Cardiac septum (tissue), 1 donor: ENCODE data around the gene DSCAML1. TPM values are rescaled to one million over a fixed set of nuclear protein-coding genes. Genes with fewer than 3 reads are reported as not detected.

ENCODE experiments used
- DNase-seq: peaks from one replicate; pipeline ENCODE4 v3.0.0-alpha.2; 2020; ENCODE audit warnings: low spot score
- intact Hi-C: fragments of 100-400 bp; cut with DNase I; formaldehyde crosslinking; loops from one replicate; pipeline ENCODE4 v1.14.0; 2022
- total RNA-seq: library from RNA; stranded (reverse); fragmentation: NEBNext Ultra II Directional; extraction: Animal tissue kit (Norgen Biotek cat#: 25700); gene quantifications from one replicate; pipeline ENCODE4 v1.2.1, GENCODE V29; 2021
- donor health status: DM: no; HTN: no; CAD: no.

DSCAML1 gene
- total RNA-seq, 1 donor from 2014 or later, result 1.2 TPM

DNA sequence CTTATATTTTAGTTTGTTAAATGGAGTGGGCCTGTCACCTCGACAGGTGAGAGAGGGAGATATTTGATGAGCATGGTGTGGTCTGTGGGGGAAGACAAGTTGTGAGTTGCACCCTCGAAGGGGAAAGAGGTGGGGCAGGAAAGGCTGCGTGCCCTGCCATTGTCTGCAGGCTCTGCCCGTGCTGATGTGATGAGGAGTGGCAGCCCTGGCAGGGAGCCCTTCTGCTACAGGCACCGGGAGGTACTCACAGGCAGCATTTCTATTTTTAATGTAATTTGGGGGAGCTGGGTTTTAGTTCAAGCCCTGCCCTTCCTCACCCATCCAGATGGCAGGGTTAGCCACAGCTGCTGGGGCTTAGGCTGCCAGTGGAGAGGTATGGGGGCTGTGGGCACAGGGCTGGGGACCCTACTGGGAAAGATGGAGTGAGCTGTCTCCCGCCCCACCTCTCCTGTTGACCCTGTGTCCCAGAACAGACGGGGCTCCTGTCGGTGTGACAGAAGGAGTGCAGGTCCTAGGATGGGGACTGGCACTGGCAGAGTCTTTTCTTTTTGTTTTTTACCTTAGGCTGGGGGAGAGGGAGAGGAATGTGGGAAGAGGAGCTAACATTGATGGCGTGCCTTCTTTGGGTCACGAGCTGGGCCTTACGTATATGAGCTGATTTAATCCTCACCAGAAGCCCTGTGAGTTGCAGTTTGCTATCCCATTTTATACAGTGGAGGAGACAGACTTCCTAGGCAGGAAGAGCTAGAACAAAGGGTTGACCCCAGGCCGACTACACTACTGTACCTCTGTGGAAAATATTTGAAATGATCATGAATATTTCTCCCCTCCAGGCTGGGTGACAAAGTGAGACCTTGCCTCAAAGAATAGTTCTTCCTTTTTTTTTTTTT is 417.8 kb downstream of the DSCAML1 start:
- DNase-seq, result peak; percentile 67
- intact Hi-C loops, result no loop called here

Other genes with a start within 250 kb of the DSCAML1 start
- 1.6 TPM for gene FXYD2, start 27.5 kb upstream of the DSCAML1 start, total RNA-seq
- 28.0 TPM for gene FXYD6, start 79.4 kb upstream of the DSCAML1 start, total RNA-seq
- not detected for gene TMPRSS13, start 132.2 kb upstream of the DSCAML1 start, total RNA-seq
- 3.0 TPM for gene IL10RA, start 189.2 kb upstream of the DSCAML1 start, total RNA-seq